SK-N-SH treated with all-trans-retinoic acid at 6 μM for 48 hours (cell line): ENCODE data around the gene SLC22A4.

ENCODE experiments used
- ATAC-seq: fragments of 200-7000 bp; cut with Tn5 transposase; 3 replicates; pipeline ENCODE4 v1.9.1; 2020; ENCODE audit warnings: mild to moderate bottlenecking, moderate library complexity
- ARNTL ChIP-seq: fragments of 450-650 bp; formaldehyde crosslinking; IDR thresholded peaks from 2 replicates; pipeline ENCODE4 v1.5.0; 2020; ENCODE audit warnings: low read depth, mild to moderate bottlenecking, moderate library complexity, borderline replicate concordance
- BACH2 ChIP-seq: fragments of 250-450 bp; sonication (Bioruptor Pico); IDR thresholded peaks from 2 replicates; pipeline ENCODE4 v1.9.0; 2021; ENCODE audit warnings: mild to moderate bottlenecking, borderline replicate concordance
- CSDC2 ChIP-seq: fragments of 250-450 bp; sonication (Bioruptor Pico); IDR thresholded peaks from 2 replicates; pipeline ENCODE4 v1.5.0; 2020; ENCODE audit warnings: mild to moderate bottlenecking, moderate library complexity
- ESRRG ChIP-seq: fragments of 250-450 bp; sonication (Bioruptor Pico); IDR thresholded peaks from 2 replicates; pipeline ENCODE4 v1.6.1; 2021; ENCODE audit warnings: mild to moderate bottlenecking
- GLIS3 ChIP-seq: fragments of 250-450 bp; sonication (Bioruptor Pico); IDR thresholded peaks from 2 replicates; pipeline ENCODE4 v1.5.0; 2020; ENCODE audit warnings: mild to moderate bottlenecking, moderate library complexity
- ISL1 ChIP-seq: fragments of 250-450 bp; sonication (Bioruptor Pico); IDR thresholded peaks from 2 replicates; pipeline ENCODE4 v2.1.2; 2022; ENCODE audit warnings: mild to moderate bottlenecking, moderate library complexity
- PPARA ChIP-seq: fragments of 250-450 bp; sonication (Bioruptor Pico); IDR thresholded peaks from 2 replicates; pipeline ENCODE4 v1.5.0; 2020; ENCODE audit warnings: mild to moderate bottlenecking, borderline replicate concordance
- RARB ChIP-seq: fragments of 250-450 bp; sonication (Bioruptor Pico); IDR thresholded peaks from 2 replicates; pipeline ENCODE4 v1.8.0; 2021; ENCODE audit warnings: mild to moderate bottlenecking, moderate library complexity
- SNAI2 ChIP-seq: fragments of 250-450 bp; sonication (Bioruptor Pico); IDR thresholded peaks from 2 replicates; pipeline ENCODE4 v1.5.0; 2020; ENCODE audit warnings: mild to moderate bottlenecking, moderate library complexity
- TCF4 ChIP-seq: fragments of 250-450 bp; sonication (Bioruptor Pico); IDR thresholded peaks from 2 replicates; pipeline ENCODE4 v1.8.0; 2021; ENCODE audit warnings: mild to moderate bottlenecking, moderate library complexity, borderline replicate concordance
- TOX ChIP-seq: fragments of 250-450 bp; sonication (Bioruptor Pico); IDR thresholded peaks from 2 replicates; pipeline ENCODE4 v1.8.0; 2021; ENCODE audit warnings: mild to moderate bottlenecking, moderate library complexity, borderline replicate concordance
- ZC3H10 ChIP-seq: fragments of 250-450 bp; sonication (Bioruptor Pico); IDR thresholded peaks from 2 replicates; pipeline ENCODE4 v1.5.1; 2021; ENCODE audit warnings: mild to moderate bottlenecking, moderate library complexity
- ZFP3 ChIP-seq: fragments of 250-450 bp; sonication (Bioruptor Pico); IDR thresholded peaks from 2 replicates; pipeline ENCODE4 v1.5.0; 2020; ENCODE audit warnings: mild to moderate bottlenecking, moderate library complexity
- ZFP30 ChIP-seq: fragments of 450-650 bp; formaldehyde crosslinking; IDR thresholded peaks from 2 replicates; pipeline ENCODE4 v1.5.0; 2022; ENCODE audit warnings: mild to moderate bottlenecking, moderate library complexity
- ZNF565 ChIP-seq: fragments of 450-650 bp; formaldehyde crosslinking; conservative IDR thresholded peaks from 2 replicates; pipeline ENCODE4 v1.5.0; 2020; ENCODE audit warnings: low read depth, mild to moderate bottlenecking, moderate library complexity
- ZNF70 ChIP-seq: fragments of 450-650 bp; formaldehyde crosslinking; IDR thresholded peaks from 2 replicates; pipeline ENCODE4 v1.5.0; 2020; ENCODE audit warnings: mild to moderate bottlenecking, moderate library complexity
- TF ChIP-seq, protein P1 (sequence below): fragments of 250-450 bp; sonication (Bioruptor Pico); IDR thresholded peaks from 2 replicates; pipeline ENCODE4 v1.5.0; 2020; ENCODE audit warnings: mild to moderate bottlenecking, moderate library complexity
- TF ChIP-seq, protein P2 (sequence below): fragments of 250-450 bp; sonication (Bioruptor Pico); IDR thresholded peaks from 2 replicates; pipeline ENCODE4 v1.8.0; 2020; ENCODE audit warnings: mild to moderate bottlenecking, moderate library complexity, borderline replicate concordance
- TF ChIP-seq, protein P3 (sequence below): fragments of 250-450 bp; sonication (Bioruptor Pico); IDR thresholded peaks from 2 replicates; pipeline ENCODE4 v1.5.1; 2020; ENCODE audit warnings: low read depth, mild to moderate bottlenecking, moderate library complexity
- TF ChIP-seq, protein P4 (sequence below): fragments of 250-450 bp; sonication (Bioruptor Pico); IDR thresholded peaks from 2 replicates; pipeline ENCODE4 v1.8.0; 2021; ENCODE audit warnings: low read depth, mild to moderate bottlenecking, moderate library complexity, borderline replicate concordance

The SLC22A4 gene

DNA sequence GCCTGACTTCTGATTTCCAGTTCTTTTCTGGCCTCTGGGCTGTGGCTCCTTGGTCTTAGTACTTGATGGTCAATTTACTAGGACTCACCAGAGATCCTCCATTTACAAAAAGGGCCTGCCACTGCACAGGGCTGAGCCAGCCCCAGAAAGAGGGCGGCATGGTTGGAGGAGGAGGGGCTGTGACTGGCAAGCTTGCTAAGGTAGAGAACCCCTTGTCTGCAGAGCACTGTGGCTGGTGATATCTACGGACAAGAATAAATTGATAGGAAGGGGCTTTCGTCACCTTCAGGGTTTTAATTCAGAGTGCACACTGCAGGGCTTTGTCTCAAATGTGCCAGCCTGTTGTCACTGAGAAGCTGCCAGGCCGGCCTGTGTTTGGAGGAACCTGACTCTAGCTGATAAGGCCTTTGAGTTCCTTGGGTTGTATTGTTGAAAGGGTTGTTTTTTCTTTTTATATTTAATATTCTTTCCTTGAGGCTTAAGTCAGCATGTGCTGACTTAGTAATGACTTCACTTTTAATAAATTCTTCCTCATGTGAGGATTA is 90.4 kb downstream of the SLC22A4 start:
- TF ChIP-seq PPARA (CRISPR knock-in tag) (no peak), ZNF70 (CRISPR knock-in tag) (no peak), ZC3H10 (CRISPR knock-in tag) (no peak), BACH2 (CRISPR knock-in tag) (no peak), ESRRG (CRISPR knock-in tag) (no peak)
- TF ChIP-seq, protein P1, sequence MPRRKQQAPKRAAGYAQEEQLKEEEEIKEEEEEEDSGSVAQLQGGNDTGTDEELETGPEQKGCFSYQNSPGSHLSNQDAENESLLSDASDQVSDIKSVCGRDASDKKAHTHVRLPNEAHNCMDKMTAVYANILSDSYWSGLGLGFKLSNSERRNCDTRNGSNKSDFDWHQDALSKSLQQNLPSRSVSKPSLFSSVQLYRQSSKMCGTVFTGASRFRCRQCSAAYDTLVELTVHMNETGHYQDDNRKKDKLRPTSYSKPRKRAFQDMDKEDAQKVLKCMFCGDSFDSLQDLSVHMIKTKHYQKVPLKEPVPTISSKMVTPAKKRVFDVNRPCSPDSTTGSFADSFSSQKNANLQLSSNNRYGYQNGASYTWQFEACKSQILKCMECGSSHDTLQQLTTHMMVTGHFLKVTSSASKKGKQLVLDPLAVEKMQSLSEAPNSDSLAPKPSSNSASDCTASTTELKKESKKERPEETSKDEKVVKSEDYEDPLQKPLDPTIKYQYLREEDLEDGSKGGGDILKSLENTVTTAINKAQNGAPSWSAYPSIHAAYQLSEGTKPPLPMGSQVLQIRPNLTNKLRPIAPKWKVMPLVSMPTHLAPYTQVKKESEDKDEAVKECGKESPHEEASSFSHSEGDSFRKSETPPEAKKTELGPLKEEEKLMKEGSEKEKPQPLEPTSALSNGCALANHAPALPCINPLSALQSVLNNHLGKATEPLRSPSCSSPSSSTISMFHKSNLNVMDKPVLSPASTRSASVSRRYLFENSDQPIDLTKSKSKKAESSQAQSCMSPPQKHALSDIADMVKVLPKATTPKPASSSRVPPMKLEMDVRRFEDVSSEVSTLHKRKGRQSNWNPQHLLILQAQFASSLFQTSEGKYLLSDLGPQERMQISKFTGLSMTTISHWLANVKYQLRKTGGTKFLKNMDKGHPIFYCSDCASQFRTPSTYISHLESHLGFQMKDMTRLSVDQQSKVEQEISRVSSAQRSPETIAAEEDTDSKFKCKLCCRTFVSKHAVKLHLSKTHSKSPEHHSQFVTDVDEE (CRISPR knock-in tag): no peak
- ATAC-seq: no peak

DNA sequence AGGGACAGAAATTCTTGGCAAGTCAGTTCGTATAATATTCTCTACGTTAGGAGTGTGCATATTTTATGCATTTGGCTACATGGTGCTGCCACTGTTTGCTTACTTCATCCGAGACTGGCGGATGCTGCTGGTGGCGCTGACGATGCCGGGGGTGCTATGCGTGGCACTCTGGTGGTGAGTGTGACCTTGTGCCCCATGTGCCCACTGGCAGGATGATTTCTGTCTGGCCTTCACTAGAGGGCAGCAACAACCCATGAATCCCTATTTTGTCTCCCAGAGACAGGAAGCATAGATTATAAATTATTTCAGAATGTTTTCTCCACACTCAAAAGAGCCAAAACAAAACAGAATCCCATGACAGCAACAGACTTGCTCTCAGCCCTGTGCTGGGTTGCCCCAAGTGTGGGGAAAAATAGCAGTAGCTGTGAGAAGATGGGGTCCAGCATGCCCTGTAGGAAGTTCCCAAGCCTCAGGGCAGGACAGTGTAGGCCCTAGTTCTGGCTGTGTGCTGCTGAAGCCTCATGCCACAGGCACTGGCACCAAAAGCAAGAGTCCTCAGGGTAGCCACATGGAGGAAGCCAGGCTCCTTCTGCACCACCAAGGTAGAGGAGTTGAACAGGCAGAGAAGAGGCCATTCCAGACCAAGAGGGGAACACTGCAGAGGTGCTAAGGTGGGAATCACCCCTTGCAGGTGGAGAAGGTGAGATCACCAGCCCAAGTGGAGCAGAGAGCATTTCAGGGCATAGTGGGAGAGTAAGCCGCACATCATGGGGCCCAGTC is 91.3 kb downstream of the SLC22A4 start:
- no peak for TF ChIP-seq TCF4 (CRISPR knock-in tag)
- TF ChIP-seq BACH2 (CRISPR knock-in tag): no peak
- TF ChIP-seq SNAI2: no peak
- no peak for TF ChIP-seq ZC3H10 (CRISPR knock-in tag)
- TF ChIP-seq ZNF565 (CRISPR knock-in tag): no peak
- TF ChIP-seq, protein P2, sequence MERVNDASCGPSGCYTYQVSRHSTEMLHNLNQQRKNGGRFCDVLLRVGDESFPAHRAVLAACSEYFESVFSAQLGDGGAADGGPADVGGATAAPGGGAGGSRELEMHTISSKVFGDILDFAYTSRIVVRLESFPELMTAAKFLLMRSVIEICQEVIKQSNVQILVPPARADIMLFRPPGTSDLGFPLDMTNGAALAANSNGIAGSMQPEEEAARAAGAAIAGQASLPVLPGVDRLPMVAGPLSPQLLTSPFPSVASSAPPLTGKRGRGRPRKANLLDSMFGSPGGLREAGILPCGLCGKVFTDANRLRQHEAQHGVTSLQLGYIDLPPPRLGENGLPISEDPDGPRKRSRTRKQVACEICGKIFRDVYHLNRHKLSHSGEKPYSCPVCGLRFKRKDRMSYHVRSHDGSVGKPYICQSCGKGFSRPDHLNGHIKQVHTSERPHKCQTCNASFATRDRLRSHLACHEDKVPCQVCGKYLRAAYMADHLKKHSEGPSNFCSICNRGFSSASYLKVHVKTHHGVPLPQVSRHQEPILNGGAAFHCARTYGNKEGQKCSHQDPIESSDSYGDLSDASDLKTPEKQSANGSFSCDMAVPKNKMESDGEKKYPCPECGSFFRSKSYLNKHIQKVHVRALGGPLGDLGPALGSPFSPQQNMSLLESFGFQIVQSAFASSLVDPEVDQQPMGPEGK (CRISPR knock-in tag): no peak
- peak; percentile 56 for ATAC-seq

DNA sequence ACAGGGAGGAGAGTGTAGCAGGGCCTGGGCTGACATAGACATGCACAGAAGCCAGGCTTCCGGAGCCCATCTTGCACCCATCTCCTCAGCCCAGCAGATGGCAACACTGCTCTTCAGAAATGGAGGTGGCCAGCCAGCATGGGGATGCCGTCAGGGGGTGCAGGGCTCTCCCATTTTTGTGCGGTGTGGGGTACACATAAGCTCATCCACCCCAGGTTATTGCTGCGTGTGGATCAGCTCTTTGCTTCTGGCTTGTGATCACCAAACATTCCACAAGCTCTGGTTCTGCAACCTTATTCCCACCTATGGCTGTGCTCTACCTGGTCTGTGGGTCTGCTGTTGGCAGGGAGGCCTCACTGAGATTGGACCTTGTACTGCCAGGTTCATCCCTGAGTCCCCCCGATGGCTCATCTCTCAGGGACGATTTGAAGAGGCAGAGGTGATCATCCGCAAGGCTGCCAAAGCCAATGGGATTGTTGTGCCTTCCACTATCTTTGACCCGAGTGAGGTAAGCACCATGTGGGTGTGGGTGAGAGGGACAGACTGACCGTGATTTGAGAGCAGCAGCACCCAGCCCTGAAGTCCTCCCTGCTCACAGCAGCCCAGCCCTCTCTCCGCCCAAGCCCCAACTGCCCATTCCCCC is 92.6 kb downstream of the SLC22A4 start:
- TF ChIP-seq ARNTL (CRISPR knock-in tag) (no peak), ZNF565 (CRISPR knock-in tag) (no peak), ESRRG (CRISPR knock-in tag) (no peak), ZFP3 (no peak), RARB (no peak), SNAI2 (no peak), TCF4 (CRISPR knock-in tag) (no peak), ZFP30 (no peak), ISL1 (no peak), BACH2 (CRISPR knock-in tag) (no peak), CSDC2 (CRISPR knock-in tag) (no peak), ZNF70 (CRISPR knock-in tag) (no peak), GLIS3 (CRISPR knock-in tag) (no peak), TOX (CRISPR knock-in tag) (no peak), ZC3H10 (CRISPR knock-in tag) (no peak), PPARA (CRISPR knock-in tag) (no peak)
- TF ChIP-seq, protein P1 (CRISPR knock-in tag): no peak
- TF ChIP-seq, protein P3, sequence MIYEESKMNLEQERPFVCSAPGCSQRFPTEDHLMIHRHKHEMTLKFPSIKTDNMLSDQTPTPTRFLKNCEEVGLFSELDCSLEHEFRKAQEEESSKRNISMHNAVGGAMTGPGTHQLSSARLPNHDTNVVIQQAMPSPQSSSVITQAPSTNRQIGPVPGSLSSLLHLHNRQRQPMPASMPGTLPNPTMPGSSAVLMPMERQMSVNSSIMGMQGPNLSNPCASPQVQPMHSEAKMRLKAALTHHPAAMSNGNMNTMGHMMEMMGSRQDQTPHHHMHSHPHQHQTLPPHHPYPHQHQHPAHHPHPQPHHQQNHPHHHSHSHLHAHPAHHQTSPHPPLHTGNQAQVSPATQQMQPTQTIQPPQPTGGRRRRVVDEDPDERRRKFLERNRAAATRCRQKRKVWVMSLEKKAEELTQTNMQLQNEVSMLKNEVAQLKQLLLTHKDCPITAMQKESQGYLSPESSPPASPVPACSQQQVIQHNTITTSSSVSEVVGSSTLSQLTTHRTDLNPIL: no peak
- TF ChIP-seq, protein P4, sequence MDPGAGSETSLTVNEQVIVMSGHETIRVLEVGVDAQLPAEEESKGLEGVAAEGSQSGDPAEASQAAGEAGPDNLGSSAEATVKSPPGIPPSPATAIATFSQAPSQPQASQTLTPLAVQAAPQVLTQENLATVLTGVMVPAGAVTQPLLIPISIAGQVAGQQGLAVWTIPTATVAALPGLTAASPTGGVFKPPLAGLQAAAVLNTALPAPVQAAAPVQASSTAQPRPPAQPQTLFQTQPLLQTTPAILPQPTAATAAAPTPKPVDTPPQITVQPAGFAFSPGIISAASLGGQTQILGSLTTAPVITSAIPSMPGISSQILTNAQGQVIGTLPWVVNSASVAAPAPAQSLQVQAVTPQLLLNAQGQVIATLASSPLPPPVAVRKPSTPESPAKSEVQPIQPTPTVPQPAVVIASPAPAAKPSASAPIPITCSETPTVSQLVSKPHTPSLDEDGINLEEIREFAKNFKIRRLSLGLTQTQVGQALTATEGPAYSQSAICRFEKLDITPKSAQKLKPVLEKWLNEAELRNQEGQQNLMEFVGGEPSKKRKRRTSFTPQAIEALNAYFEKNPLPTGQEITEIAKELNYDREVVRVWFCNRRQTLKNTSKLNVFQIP (CRISPR knock-in tag): no peak
- TF ChIP-seq, protein P2 (CRISPR knock-in tag): no peak
- peak; percentile 74 for ATAC-seq
